ENCODE measurements around the gene MSMP. TPM values are rescaled to one million over a fixed set of nuclear protein-coding genes. Genes with fewer than 3 reads are reported as not detected.

The MSMP gene
- total and polyA plus RNA-seq, 9 of the 15 experiments (the other 6 are each of a cell fraction or from before 2014, with no cell fraction given): 0.60 TPM; not detected in 8

- TF ChIP-seq REST (IDR thresholded peaks at IDR 0.05; ENCODE audit: borderline replicate concordance) (no peak), REST (CRISPR knock-in tag; IDR thresholded peaks at IDR 0.05; ENCODE audit: low read depth) (no peak), XRCC4 (IDR thresholded peaks at IDR 0.05; ENCODE audit: extremely low read depth, insufficient read depth, insufficient read length) (no peak), RCOR1 (IDR thresholded peaks at IDR 0.05; ENCODE audit: borderline replicate concordance in 1 of 2, low read depth in 2 of 2, low read length in 2 of 2) (0 out of 4 replicates have a peak, but pooled peaks of 1 of the 2 experiments have one; percentile 11), ZNF143 (CRISPR knock-in tag; IDR thresholded peaks at IDR 0.05) (no peak), E2F3 (CRISPR knock-in tag; IDR thresholded peaks at IDR 0.05) (no peak), ZNF668 (CRISPR knock-in tag; IDR thresholded peaks at IDR 0.05) (no peak), SMARCB1 (IDR thresholded peaks at IDR 0.05; ENCODE audit: insufficient read length, low read depth) (no peak), SMC3 (conservative IDR thresholded peaks at IDR 0.05; ENCODE audit: insufficient read depth, low read depth, low read length) (no peak), ZNF41 (CRISPR knock-in tag; conservative IDR thresholded peaks at IDR 0.05) (no peak), RFX1 (IDR thresholded peaks at IDR 0.05) (no peak), SMARCA4 (IDR thresholded peaks at IDR 0.05) (no peak), RBM22 (IDR thresholded peaks at IDR 0.05; ENCODE audit: low read depth, low read length, poor library complexity, severe bottlenecking) (no peak), ARID3A (IDR thresholded peaks at IDR 0.05; ENCODE audit: borderline replicate concordance, low read depth, low read length) (no peak), PRMT5 (CRISPR knock-in tag; IDR thresholded peaks at IDR 0.05) (no peak), MEIS2 (IDR thresholded peaks at IDR 0.05; ENCODE audit: partially characterized antibody) (no peak)
- TF ChIP-seq, protein P1, sequence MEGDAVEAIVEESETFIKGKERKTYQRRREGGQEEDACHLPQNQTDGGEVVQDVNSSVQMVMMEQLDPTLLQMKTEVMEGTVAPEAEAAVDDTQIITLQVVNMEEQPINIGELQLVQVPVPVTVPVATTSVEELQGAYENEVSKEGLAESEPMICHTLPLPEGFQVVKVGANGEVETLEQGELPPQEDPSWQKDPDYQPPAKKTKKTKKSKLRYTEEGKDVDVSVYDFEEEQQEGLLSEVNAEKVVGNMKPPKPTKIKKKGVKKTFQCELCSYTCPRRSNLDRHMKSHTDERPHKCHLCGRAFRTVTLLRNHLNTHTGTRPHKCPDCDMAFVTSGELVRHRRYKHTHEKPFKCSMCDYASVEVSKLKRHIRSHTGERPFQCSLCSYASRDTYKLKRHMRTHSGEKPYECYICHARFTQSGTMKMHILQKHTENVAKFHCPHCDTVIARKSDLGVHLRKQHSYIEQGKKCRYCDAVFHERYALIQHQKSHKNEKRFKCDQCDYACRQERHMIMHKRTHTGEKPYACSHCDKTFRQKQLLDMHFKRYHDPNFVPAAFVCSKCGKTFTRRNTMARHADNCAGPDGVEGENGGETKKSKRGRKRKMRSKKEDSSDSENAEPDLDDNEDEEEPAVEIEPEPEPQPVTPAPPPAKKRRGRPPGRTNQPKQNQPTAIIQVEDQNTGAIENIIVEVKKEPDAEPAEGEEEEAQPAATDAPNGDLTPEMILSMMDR (IDR thresholded peaks at IDR 0.05 in 2 of 3, conservative IDR thresholded peaks at IDR 0.05 in 1 of 3; ENCODE audit: insufficient read depth in 2 of 3, low read depth in 1 of 3, low read length in 3 of 3): peak in 2 of 3 experiments; percentile 8 to 9; a peak in 1 of 6 replicates
These were observed 4.4 kb downstream of the MSMP start (continued) for GRCh38 chr9:35749515-35750255.

All from K562 (cell line).